Activated CD4-positive, CD25-positive, alpha-beta regulatory T cell treated with anti-CD3 and anti-CD28 coated beads, Interleukin-2, amount 50 U/mL, for 24 hours (primary cell): ENCODE data around the gene BTG3.
A peak's percentile ranks its signal among the peaks of the same experiment; 100 is the strongest.

Experiments
- ATAC-seq, 2 donors: fragments of 150-1000 bp; cut with Tn5 transposase; one replicate each; pipeline ENCODE4 v1.10.0; 2021; ENCODE audit warnings: mild to moderate bottlenecking in 1 of 2, moderate library complexity in 1 of 2

BTG3 gene

DNA sequence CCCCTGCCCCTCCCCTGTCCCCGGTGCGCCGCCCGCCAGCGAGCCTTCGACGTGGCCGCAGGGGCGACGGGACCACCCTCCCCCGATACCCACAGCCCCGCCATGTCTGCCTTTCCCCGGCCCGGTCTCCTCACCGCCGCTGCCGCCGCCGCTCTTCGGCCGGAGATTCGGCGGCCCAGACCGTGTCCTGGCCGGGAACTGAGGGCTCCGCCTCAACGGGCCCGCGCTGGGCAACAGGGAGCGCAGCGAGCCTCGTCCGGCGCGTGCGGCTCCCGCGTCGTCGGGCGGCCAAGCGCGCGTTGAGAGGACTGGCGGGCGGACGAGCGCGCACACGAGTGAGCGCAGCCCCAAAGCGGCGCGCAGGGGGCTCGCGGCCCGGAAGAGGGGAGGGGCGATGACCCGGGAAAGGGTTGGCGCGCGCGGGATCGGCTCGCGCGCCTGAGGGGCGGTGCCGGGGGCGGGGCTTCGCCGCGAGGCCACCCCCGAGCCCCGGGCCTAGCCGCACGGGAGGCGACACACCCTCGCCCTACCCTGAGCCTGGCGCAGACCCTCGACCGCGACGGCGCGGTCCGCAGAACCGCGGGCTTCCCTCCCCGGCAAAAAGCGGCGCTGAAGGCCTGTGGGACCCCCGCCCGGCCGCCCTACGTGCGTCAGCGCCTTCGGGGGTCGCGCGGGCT lies at the start of gene BTG3:
TSS of gene BTG3 (minus strand) at position 337 of the 677 bp plus-strand sequence. CDS start 3,757 bp downstream, outside the sequence.
- ATAC-seq: peak; percentile 79 to 81

DNA sequence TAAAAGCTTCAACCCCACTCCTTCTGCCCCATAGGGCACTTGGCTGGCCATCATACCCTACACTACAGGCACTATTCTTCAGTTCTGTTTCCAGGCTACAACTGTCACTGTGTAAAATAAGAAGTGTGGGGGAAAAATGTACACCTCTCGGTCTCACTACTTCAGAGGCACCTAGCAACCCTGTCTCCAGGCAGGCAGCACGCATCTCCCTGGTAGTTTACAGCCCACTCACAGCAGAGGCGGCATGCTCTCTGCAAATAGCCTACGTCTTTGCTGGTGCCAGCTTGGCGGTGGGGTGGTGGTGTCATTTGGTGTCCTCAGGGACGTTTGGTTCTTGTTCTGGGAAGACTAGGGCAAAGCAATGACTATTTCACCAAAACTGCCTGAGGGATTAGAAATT lies 48.2 kb upstream of the BTG3 start:
- ATAC-seq: no peak

GRCh38 chr21:17660452-17660851 lies 47.8 kb upstream of the BTG3 start:
- no peak for ATAC-seq

GRCh38 chr21:17658931-17659330 lies 46.2 kb upstream of the BTG3 start:
- no peak for ATAC-seq

GRCh38 chr21:17651526-17651925 lies 38.8 kb upstream of the BTG3 start:
- no peak for ATAC-seq

DNA sequence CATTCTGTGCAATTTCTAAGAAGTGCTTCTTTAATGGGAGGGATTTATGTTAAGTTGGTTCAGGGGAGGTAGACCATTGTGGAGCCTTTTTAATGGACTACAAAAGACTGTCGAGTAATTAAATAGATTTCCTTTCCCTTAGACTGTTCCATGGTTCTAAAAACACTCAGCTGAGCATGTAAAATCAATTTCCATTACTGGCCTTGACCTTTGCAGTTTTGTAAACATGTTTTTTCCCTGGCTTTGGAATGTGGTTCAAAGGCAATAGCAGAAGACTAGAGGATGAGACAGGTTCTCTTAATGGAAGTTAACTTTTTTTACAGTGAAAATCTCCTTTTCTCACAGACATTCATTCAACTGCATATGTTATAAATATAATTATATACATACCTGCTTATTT lies 37.6 kb upstream of the BTG3 start:
- no peak for ATAC-seq

DNA sequence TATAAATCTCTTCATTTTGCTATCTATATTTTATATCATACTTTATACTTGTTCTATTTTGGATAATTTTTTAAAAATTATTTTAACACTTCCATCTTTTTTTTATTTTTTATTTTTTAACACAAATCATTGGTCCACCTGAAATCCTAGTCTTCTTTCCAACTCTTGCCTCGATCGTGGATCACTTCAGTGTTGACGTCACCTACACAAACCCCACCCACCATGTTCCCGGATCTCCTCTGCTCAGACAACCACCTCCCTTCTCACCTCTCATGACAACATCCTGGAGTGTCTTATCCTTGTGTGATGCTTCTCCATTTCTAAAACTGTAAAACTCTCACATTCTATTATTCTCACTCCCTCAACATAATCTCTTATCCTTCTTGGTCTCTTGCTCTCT lies 34.1 kb upstream of the BTG3 start:
- ATAC-seq: no peak

DNA sequence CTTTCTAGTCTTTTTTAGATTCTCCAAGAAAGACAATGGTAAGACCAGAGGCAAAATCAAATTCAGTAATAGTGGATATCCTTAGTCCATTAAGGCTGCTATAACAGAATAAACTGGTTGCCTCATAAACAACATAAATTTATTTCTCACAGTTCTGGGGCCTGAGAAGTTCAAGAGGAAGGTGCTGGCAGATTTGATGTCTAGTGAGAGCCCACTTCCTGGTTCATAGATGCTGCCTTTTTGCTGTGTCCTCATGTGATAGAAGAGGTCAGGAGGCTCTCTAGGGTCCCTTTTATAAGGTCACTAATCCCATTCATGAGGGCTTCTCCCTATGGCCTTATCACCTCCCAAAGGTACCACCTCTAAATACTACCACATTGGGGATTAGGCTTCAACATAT lies 31.5 kb upstream of the BTG3 start:
- ATAC-seq: no peak

DNA sequence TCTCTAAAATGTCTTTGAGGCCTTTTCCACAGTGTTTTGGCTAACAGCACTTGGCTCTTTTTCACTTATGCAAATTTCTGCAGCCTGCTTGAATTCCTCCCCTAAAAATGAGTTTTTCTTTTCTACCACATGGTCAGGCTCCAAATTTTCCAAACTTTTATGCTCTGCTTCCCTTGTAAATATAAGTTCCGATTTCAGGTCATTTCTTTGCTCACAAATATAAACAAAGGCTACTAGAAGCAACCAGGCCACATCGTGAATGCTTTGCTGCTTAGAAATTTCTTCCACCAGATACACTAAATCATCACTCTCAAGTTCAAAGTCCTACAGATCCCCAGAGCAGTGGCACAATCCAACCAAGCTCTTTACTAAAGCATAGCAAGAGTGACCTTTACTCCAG lies 28.1 kb upstream of the BTG3 start:
- no peak for ATAC-seq

- no peak for ATAC-seq
Observed at GRCh38 chr21:17636711-17637110, 24.0 kb upstream of the BTG3 start.

GRCh38 chr21:17631195-17631594 lies 18.5 kb upstream of the BTG3 start:
- ATAC-seq: no peak

DNA sequence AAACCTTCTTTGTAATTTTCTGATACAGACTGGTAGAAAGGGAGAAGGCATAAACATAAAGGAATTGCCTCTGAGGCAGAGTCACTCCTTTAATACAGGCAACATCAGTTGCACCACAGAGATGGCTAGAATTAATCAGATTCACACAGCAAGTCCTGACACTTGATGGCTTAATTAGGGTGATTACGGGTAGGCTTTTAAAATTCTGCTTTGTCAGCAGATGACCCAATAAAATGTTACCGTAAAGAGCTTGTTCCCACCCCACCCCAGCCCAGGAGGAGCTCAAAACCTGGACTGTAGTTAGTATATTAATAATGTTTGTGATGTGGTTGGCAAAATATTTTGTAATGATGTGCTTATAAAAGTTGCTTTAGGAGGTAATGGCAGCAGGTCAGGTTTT lies 9.3 kb upstream of the BTG3 start:
- no peak for ATAC-seq

DNA sequence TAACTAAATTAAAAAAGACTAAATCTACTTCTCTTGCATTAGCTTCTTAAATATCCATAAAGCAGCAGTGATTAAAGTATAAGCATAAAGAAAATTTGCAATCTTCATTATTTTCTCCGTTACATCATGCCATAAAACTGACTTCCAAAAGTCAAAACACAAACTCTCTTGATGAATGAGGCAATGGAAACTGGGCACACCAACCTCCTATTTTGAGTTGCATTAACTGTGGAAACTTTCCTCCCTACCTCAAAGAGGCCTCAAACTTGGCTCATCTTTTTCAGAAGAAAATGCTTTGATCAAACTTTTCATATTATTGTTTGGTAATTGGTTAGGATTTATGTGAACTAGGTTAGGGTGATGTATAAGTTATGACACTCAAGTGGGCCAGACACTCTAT lies 4.1 kb upstream of the BTG3 start:
- no peak for ATAC-seq

DNA sequence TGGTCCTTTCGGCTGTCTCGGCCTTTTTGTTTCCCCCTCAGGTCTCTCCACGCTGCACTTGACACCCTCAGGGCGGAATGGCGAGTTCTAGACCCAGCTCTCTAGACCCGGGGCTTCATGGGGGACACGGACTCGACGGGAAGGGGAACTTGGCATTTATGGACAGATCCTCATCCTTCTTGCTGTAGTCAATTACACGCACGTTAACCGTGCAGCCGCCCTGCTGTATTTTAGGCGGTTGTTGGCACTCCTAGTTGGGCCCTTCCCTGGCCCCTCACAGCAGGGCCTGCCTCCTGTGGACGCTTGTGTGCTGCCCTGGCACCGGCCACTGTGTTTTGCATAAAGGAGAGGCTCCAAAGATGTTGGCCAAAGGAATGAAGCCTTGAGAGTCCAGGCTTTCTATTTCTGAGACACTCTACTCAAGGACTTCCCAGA lies 558 bp upstream of the BTG3 start:
- no peak for ATAC-seq

DNA sequence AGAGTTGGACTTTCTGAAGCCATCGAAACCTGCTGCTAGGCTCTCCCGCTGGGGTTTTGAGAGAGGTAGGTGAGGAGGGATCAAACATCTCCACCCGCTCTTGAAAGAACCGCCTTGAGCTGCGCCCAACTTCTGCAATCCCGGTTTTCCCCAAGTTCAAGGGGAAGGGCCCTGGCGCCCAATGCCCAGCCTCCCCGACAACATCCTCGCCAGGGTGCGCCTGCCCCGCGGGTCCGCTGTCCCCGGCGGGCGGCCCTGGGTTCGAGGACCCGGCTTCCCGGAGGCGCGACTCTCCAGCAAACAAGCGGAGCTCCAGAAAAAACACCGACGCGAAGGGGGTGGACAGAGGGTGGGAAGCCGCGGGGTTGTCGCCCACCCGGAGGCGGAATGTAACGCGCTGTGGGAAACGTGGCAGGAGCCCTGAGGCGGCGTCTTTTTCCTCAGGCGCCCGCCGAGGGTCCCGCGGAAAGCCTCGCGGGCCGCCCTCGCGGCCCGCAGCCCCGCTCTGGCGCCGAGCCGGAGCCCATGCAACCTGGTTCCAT lies 607 bp downstream of the BTG3 start:
- ATAC-seq: peak in 1 of 2 donors; percentile 4

DNA sequence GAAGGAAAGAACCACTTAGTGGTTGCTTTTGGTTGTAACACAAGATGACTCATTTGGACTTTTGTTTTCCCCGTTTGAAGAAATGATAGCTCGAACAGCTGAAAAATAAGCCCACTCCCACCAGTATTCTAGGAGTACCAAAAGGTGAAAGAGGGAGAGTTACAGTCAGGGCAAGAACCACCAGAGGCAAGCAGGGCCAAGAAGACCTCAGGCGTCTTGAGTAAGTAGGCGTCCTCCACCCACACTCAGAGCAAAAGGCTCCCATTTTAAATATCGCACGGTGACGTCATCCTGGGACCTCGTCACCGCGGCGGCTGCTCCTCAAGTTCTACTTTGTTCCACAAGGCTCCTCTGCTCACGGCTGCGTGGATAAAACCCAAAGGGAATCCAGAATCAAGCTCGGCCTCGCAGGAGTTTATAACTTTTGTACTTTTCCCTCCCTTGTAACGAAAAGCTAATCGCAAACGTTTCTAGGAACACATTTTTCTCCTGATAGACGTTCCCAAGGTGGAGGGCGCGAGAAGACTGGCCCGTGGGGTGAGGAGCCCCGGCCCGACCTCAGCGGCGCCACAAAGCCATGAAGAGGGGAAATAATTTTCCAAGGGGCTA lies 1.2 kb downstream of the BTG3 start:
- peak; percentile 66 to 69 for ATAC-seq

DNA sequence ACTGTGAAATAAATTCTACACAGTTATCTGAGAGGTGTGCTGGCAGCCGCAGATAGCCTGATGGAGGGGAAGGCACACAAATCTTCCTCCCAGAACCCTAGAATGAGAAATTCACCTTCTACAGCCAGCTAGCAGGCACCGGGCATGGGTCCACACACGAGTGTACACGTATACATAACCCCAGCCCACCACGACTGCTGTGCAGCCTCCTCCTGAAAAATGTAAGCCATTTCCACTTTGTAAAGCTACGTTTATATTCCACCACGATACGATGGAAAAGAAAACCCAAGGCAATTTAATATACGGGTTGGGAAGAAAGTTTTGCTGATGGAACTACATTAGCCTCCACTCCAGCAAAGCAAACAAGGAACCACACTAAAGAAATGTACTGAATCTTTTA lies 1.8 kb downstream of the BTG3 start:
- no peak for ATAC-seq

GRCh38 chr21:17609681-17610080 lies 3.0 kb downstream of the BTG3 start:
- no peak for ATAC-seq

GRCh38 chr21:17607684-17608083 lies 5.0 kb downstream of the BTG3 start:
- ATAC-seq: no peak

GRCh38 chr21:17602874-17603273 lies 9.8 kb downstream of the BTG3 start:
- ATAC-seq: peak; percentile 28 to 66

GRCh38 chr21:17598437-17598836 lies 14.3 kb downstream of the BTG3 start:
- ATAC-seq: no peak

DNA sequence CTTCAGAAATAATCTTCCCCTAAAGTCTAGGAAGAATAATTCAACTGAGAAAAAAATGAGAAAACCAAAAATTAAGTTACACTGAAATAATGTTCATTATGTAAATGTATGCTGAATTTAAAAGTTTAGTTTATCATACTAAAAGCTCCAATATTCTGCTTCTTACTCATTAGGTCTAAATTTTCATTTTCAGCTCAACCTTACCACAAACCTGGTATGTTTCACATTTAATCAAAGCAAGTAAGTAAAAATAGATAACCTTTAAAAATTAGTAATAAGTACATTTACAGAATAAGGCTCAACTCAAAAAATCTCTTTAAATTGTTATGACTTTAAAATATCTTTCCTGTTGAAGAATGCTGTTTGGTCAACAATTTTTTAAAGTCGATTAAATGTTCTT lies 15.0 kb downstream of the BTG3 start:
- ATAC-seq: peak; percentile 58 to 63

GRCh38 chr21:17590430-17590829 lies 22.3 kb downstream of the BTG3 start:
- ATAC-seq: no peak

- no peak for ATAC-seq
Observed at GRCh38 chr21:17585875-17586450, 26.7 kb downstream of the BTG3 start.
